Measurements from ENCODE around the gene NUP43. TPM values are rescaled to one million over a fixed set of nuclear protein-coding genes. Genes with fewer than 3 reads are reported as not detected.

Gene NUP43
- polyA plus RNA-seq, 1 donor from 2014 or later, result 26.9 TPM

- TF ChIP-seq RAD21 (conservative IDR thresholded peaks at IDR 0.05), result no peak
- TF ChIP-seq EP300 (conservative IDR thresholded peaks at IDR 0.05; ENCODE audit: poor library complexity, severe bottlenecking), result no peak
- TF ChIP-seq POLR2AphosphoS5 (IDR thresholded peaks at IDR 0.05), result no peak
These were observed 44.6 kb downstream of the NUP43 start (continued) for GRCh38 chr6:149701714-149702113.

- TF ChIP-seq SMC3 (conservative IDR thresholded peaks at IDR 0.05; ENCODE audit: poor library complexity) (no peak), POLR2AphosphoS5 (IDR thresholded peaks at IDR 0.05) (no peak), EZH2 (IDR thresholded peaks at IDR 0.05; ENCODE audit: borderline replicate concordance, insufficient read depth, low read length, poor library complexity, severe bottlenecking) (no peak), MXI1 (conservative IDR thresholded peaks at IDR 0.05; ENCODE audit: poor library complexity, severe bottlenecking) (no peak), CTCF (IDR thresholded peaks at IDR 0.05; ENCODE audit: poor library complexity, severe bottlenecking) (no peak), EP300 (conservative IDR thresholded peaks at IDR 0.05; ENCODE audit: poor library complexity, severe bottlenecking) (no peak), REST (IDR thresholded peaks at IDR 0.05; ENCODE audit: borderline replicate concordance) (no peak), TAF1 (IDR thresholded peaks at IDR 0.05; ENCODE audit: low read depth) (no peak), RAD21 (conservative IDR thresholded peaks at IDR 0.05) (no peak)
- H3K36me3 ChIP-seq (ENCODE audit: insufficient read depth, low read length), result peaks cover 3% of the 10 kb centered on the region
- H2AFZ ChIP-seq (ENCODE audit: low read depth, low read length), result no peak overlapping the region
- no peaks in the 10 kb centered on the region for H3K27me3 ChIP-seq (ENCODE audit: insufficient read depth, low read depth, low read length)
- H3F3A ChIP-seq (ENCODE audit: insufficient read depth, low read length, poor library complexity, severe bottlenecking), result no peaks in the 10 kb centered on the region
- H3K9me2 ChIP-seq (ENCODE audit: insufficient read depth, low read length), result no peaks in the 10 kb centered on the region
- H3K9ac ChIP-seq (ENCODE audit: low read length), result no peak overlapping the region
- no peaks in the 10 kb centered on the region for H4K20me1 ChIP-seq (ENCODE audit: insufficient read depth)
- no peak overlapping the region for H3K4me2 ChIP-seq (ENCODE audit: low read length)
- peaks cover 79% of the 10 kb centered on the region for H3K79me2 ChIP-seq (replicated peaks; ENCODE audit: insufficient read depth, low read length)
- no peak overlapping the region for H3K27ac ChIP-seq (ENCODE audit: low read length)
- no peak overlapping the region for H3K4me3 ChIP-seq (ENCODE audit: low read length)
- H3K9me3 ChIP-seq (ENCODE audit: low read length), result no peaks in the 10 kb centered on the region
These were observed 47.2 kb downstream of the NUP43 start for GRCh38 chr6:149699150-149699549.

- H3K4me3 ChIP-seq (ENCODE audit: low read length), result no peak overlapping the region
- H3K9ac ChIP-seq (ENCODE audit: low read length), result no peak overlapping the region
- no peak overlapping the region for H3K27ac ChIP-seq (ENCODE audit: low read length)
- H3F3A ChIP-seq (ENCODE audit: insufficient read depth, low read length, poor library complexity, severe bottlenecking), result no peaks in the 10 kb centered on the region
- H3K79me2 ChIP-seq (replicated peaks; ENCODE audit: insufficient read depth, low read length), result peaks cover 70% of the 10 kb centered on the region
- no peaks in the 10 kb centered on the region for H3K27me3 ChIP-seq (ENCODE audit: insufficient read depth, low read depth, low read length)
- no peaks in the 10 kb centered on the region for H3K9me2 ChIP-seq (ENCODE audit: insufficient read depth, low read length)
- H3K36me3 ChIP-seq (ENCODE audit: insufficient read depth, low read length), result peaks cover 3% of the 10 kb centered on the region
- H2AFZ ChIP-seq (ENCODE audit: low read depth, low read length), result no peak overlapping the region
- no peaks in the 10 kb centered on the region for H4K20me1 ChIP-seq (ENCODE audit: insufficient read depth)
- H3K4me2 ChIP-seq (ENCODE audit: low read length), result no peak overlapping the region
- H3K9me3 ChIP-seq (ENCODE audit: low read length), result no peaks in the 10 kb centered on the region
- TF ChIP-seq REST (IDR thresholded peaks at IDR 0.05; ENCODE audit: borderline replicate concordance), result no peak
- no peak for TF ChIP-seq MXI1 (conservative IDR thresholded peaks at IDR 0.05; ENCODE audit: poor library complexity, severe bottlenecking)
- TF ChIP-seq EP300 (conservative IDR thresholded peaks at IDR 0.05; ENCODE audit: poor library complexity, severe bottlenecking), result no peak
- no peak for TF ChIP-seq RAD21 (conservative IDR thresholded peaks at IDR 0.05)
- no peak for TF ChIP-seq SMC3 (conservative IDR thresholded peaks at IDR 0.05; ENCODE audit: poor library complexity)
- TF ChIP-seq POLR2AphosphoS5 (IDR thresholded peaks at IDR 0.05), result no peak
- no peak for TF ChIP-seq CTCF (IDR thresholded peaks at IDR 0.05; ENCODE audit: poor library complexity, severe bottlenecking)
- TF ChIP-seq TAF1 (IDR thresholded peaks at IDR 0.05; ENCODE audit: low read depth), result no peak
- TF ChIP-seq EZH2 (IDR thresholded peaks at IDR 0.05; ENCODE audit: borderline replicate concordance, insufficient read depth, low read length, poor library complexity, severe bottlenecking), result no peak
These were observed 48.2 kb downstream of the NUP43 start for GRCh38 chr6:149698175-149698574.
